Stimulated activated CD8-positive, alpha-beta memory T cell treated with anti-CD3 and anti-CD28 coated beads, Interleukin-4, amount 100 ng/mL, for 1 hour (primary cell): ENCODE measurements around the gene CTNS.
A peak's percentile ranks its signal among the peaks of the same experiment; 100 is the strongest.

Source experiments
- DNase-seq, 2 donors: peaks; one replicate each; pipeline ENCODE4 v3.0.0-alpha.2; 2020; ENCODE audit warnings: low read depth in 2 of 2, low spot score in 1 of 2

Gene CTNS

GRCh38 chr17:3710951-3711383 lies 74.4 kb downstream of the CTNS start:
- peak in 1 of 2 donors; percentile 40 for DNase-seq
